NCI-H526 (cell line): ENCODE data around the gene AGBL4.

Experiments
- DNase-seq, 2 experiments: peaks; one replicate each; lab custom pipeline; 2025; lab: John Stamatoyannopoulos, UW

The AGBL4 gene

DNA sequence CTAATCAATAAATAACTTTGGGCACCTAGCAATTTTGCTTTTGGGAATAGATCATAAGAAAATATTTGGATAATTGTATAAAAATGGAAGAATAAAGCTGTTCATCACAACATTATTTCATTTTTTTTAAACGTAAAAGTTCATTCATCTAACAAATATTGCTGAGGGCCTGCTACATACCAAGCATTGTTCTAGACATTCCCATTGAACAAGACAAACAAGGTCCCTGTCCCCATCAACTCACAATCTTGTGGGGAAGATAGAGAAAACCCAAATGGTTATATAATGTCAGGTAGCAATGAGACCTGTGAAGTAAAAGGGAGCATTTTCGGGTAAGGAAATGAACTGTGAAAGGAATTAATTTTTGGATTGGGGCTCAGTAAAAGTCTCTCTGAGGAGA is 1193.0 kb downstream of the AGBL4 start:
- DNase-seq: no peak

DNA sequence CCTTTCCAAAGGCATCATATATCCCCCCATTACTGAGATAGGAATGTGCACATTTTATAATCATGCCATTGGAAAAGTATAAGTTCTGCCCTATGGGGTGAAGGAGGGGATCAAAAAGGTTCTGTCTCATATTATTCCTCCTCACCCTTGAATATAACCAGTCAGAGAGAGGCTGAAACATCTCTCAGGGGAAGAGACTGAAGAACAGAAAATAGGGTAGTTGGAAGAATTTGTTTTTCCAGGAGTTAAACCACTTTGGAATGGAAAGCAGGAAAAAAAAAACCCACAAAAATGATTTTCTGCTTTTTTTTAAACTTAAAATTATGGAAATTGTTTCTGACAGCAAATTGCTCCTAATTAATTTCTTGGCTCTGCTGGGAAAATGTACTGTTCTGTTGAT is 1194.3 kb downstream of the AGBL4 start:
- DNase-seq: no peak

DNA sequence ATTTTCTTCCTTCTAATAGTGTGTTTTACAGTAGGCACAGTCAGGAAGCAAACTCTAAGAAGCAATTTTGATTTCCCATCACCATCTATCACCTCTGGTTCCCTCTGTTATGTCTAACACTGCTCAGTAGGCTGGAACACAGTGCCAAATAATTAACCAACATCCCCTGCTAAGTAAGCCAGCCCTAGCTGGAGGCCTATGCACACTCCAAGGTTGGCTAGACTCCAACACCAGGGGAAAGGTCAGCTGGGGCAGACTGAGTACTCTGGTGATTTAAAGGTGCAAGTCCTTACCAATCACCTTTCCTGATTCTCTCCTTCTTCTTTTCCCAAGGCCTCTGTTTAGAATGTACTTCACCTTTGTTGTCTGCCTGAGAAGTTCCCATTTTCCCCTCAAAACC is 1200.6 kb downstream of the AGBL4 start:
- no peak for DNase-seq

DNA sequence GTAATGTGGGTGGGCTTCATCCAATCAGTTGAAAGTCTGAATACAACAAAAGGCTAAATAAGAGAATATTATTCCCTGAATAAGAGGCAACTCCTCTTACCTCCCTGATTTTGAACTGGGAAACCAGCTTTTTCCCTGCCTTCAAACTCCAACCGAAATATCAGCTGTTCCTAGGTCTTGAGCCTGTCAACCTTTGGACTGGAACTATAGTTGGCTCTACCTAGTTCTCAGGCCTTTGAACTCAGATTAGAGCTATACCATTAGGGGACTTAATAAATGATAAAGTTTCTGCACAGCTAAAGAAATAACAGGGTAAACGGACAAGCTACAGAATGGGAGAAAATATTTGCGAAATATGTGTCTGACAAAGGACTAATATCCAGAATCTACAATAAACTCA is 1203.3 kb downstream of the AGBL4 start:
- DNase-seq: no peak

DNA sequence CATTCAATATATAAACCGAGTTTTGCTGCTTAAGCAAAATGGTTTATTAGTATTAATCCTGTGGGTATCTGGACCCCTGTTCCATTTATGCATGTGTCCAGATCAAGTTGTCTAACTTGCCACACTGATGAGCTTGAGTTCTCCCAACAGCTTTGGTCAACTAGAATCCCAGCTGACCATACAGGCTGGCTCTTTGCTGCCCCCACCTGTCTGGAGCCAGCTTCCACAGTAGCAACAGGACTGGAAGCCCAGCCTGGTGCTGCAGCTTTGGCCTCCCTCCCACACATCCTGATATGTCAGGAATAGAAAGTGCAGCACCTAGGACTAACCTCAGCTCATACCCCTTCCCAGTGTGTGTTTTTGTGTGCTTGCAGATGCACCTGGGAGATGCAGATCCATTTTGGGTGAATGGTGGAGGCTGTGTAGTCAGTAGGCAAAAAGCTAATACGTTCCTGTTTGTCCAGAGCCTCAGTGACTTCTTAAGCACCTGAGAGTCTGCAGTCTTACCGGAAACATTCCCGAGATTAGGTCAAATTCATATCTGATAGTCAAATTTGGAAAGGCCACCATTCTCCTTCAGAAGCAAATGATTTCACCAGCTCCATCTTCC is 1206.1 kb downstream of the AGBL4 start:
- DNase-seq: peak in 1 of 2 experiments; percentile 73

DNA sequence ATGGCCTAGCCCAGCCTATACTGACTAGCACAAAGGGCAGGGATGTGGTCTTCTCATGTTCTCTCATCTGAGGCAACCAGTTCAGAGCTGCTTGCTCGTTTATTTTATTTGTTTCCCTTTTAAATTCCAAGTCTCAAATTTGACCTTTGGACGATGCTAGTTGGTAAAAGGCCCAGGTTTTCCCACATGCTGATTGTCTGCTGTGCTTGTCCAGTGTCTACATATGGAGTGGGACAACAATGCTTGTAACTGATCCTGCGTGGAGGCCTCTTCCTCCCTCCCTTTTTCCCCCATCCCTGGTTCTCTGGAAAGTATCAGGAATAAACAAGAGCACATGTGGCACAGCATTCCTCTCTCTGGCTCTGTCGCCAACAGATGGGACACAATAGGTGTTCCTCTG is 1213.0 kb downstream of the AGBL4 start:
- DNase-seq: no peak

DNA sequence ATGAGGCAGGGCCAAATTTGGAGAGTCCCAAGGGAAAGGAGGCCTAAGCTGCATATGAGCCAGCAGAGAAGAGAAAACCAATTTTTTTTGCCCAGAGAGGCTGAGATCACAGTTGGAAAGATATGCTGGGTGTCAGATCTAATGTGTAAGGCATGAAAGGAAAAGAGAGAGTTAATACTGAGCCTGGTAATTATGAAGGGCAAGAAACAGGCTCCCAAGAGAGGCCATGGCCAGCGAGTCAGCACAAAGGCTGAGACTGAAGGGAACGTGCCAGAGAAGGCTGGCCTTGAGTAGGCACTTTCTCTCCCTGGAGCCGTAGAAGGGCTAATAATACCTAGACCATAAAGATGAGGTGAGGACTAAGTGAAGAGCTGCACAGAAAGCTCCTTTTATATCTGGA is 1215.3 kb downstream of the AGBL4 start:
- no peak for DNase-seq

DNA sequence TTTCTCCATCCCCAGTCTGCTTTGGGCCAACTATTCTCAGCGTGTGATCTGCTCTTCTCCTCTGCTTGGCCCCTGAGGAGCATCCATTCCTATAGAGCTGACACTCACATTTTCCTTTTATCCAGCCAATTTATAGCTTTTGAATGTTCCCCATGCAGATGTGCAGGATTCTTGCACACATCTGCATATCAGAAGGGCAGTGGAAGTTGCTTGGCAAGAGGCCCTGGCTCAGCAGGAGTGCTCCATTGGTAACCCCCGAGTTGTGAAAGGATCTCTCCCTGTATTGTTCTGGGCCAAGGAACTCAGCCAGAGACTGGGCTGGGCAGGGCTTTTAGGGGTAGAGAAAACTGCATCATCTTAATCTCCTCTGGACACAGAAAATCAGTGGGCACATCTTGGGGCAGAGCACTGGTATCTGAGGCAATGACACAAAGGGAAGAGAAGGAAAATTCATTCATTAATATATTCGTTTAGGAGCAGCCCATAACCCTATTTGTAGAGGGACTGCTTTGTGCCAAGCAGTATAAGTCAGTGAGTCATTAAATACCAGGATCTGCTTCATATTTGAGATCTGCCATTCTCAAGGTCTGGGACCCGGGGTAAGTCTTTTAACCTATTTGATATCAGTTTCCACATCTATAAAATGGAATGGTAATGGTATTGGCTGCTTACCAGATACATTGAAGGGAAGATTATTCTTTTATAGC is 1216.0 kb downstream of the AGBL4 start:
- DNase-seq: no peak

DNA sequence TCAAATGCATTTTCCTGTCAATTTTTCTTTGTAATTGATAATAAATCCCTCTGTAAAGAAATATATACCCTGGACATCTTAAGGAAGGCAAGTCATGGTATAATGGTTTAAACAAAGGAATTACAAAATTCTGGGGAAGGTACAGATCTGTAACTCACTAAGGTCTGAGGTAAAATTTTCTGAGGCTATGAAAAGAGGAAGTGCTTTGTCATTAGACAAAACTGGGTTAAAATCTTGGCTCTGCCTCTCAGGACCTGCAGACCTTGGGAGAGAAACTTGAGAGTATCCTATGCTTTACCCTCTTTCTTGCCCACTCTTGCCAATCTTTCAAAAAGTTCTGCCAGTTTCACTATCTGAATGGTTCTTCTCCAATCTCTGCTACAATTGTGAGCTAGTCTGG is 1220.3 kb downstream of the AGBL4 start:
- no peak for DNase-seq

DNA sequence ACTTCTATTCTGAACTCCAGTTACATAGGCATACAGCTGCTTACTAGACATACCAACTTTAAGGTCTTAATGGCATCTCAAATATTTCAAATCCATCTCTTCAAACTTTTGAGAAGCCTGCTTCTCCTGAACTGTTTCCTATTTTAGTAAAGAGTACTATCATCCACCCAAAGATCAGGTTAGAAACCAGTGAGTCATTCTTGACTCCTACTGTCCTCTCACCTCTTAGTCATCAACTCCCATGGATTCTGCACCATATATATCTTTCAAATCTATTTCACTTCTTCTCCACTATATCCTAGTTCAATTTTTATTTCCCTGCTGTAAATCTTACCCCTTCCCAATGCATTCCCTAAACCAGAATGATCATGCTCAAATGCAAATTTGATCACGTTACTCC is 1228.9 kb downstream of the AGBL4 start:
- no peak for DNase-seq

DNA sequence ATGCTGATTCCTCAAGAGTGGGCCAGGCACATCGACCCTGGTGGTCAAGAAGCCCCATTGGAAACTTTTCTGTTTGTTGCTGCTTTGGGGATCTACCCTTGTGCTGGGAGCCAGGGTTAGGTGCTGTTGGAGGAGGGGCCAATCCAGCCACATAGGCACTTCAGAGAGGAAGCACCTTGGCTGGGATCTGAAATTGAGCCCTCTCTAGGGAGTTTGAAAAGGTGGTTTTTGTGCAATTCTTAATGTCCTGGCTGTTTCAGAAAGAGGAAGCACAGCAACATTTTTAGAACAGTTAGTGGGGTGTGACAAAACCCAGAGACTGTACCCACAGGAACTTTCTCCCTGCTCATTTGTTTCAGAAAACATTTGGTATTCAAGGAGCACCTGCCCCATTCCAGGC is 1229.9 kb downstream of the AGBL4 start:
- DNase-seq: no peak

DNA sequence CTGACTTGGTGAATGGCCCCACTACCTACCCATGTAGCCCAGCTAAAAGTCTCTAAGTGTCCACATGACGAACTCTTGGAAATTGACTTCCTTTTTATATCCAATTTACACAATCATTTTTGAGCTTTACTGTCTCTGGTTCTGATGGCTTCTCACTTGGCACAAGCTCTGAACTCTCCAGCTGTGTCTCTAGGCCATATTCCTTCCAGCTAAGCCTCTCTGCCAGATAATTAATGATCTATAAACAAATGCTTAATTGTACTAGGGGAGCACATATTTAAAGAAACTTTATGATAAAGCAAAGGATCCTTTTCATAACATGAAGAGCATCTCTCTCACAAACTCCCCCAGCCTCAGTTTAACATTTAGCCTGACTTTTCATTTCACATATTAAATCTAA is 1230.8 kb downstream of the AGBL4 start:
- DNase-seq: no peak

DNA sequence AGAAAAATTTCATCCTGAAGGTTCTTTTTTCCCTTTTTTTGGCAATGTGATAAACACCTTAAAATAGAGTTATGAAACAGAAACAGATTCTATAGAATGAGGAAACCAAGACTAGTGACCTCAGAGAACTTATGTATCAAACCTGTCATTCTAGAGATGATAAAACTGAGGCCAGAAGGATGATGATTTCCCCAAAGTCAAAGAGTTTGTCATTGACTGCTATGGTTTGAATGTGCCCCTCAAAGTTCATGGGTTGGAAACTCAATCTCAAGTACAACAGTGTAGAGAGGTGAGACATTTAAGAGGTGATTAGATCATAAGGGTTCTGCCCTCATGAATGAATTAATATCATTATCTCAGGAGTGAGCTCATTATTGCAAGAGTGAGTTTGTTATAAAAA is 1233.4 kb downstream of the AGBL4 start:
- DNase-seq: no peak

DNA sequence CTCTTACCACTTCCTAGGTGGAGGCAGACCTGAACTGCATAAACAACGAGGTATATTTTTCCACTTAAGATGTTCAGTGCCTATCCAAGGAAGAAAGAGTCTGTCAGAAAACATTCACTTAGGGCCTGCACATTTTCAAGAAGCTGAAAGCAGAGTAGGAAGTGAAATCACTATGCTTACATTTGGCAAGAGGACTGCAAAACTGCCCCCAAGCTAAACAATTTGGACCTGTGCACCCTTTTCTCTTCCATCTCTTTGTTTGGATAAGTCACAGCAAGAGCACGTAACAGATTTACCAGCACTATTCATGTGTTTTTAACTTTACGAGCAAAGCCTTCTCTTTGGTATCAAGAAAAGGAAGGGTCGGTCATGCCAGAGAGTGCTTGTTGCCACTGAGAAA is 1233.9 kb downstream of the AGBL4 start:
- DNase-seq: no peak

DNA sequence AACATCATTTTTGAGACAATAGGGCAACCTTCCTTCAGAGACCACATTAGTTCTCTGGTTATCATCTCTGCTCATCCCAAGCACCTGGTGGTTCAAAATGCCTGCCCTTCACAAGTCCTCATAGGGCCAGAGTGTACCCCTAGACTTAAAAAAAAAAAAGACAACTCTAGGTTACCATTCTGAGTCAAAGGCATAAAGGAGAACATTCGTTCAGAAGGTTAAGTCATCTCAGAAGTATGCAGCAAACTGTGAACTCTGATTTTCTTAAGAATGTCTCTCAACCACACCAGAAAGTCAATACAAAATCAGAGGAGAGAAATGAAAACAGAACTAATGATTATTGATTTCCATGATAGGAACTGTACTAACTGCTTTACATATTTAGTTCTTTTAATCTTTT is 1237.9 kb downstream of the AGBL4 start:
- DNase-seq: no peak

DNA sequence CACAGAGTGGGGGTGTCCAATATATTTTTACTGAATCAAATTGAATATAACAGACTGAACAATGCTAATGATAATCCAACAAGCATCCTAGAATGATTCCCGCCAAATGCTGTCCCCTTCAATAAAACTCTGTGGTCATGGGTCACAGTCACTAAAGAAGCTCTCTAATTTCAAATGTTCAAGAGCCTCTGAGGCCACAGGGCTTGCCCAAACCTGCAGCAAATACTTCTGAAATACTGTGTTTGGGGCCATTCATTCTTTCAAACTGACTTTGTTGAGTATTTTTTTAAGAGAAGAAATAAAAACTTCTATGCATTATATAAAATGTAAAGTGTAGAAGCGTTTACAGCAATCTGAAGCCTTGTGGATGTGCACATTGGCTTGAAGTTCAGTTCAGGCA is 1239.5 kb downstream of the AGBL4 start:
- no peak for DNase-seq

DNA sequence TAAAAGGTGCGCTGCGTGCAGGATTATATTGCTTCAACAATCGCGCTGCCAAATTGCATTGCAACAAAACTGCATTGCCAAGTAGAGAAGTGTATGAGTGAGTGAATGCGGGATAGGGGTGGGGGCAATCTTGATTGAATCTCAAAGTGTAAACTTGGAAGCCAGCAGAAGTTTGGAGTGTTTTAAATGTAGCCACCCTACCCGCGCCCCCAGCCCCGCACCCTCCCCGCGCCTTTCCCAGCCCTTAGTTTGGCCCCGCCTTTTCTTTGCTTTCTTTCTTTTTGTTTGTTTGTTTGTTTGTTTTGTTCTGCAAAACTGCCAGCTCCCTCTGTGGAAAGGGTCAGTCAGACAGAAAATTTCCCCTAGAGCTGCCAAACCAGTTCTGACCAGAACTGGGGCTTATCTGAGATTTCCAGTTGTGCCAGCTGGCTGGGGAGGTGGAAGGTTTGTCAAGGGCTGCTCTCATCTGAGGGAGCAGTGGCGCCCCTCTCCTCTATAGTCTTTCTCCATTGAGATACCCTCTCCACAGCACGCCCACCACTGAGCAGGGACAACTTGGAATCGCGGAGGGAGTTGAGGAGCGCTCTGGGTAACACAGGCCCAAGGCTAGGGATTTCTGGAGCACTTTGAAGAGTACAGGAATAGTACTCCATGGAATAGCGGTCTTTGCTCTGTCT is 1246.4 kb downstream of the AGBL4 start:
- DNase-seq: peak in 1 of 2 experiments; percentile 9

DNA sequence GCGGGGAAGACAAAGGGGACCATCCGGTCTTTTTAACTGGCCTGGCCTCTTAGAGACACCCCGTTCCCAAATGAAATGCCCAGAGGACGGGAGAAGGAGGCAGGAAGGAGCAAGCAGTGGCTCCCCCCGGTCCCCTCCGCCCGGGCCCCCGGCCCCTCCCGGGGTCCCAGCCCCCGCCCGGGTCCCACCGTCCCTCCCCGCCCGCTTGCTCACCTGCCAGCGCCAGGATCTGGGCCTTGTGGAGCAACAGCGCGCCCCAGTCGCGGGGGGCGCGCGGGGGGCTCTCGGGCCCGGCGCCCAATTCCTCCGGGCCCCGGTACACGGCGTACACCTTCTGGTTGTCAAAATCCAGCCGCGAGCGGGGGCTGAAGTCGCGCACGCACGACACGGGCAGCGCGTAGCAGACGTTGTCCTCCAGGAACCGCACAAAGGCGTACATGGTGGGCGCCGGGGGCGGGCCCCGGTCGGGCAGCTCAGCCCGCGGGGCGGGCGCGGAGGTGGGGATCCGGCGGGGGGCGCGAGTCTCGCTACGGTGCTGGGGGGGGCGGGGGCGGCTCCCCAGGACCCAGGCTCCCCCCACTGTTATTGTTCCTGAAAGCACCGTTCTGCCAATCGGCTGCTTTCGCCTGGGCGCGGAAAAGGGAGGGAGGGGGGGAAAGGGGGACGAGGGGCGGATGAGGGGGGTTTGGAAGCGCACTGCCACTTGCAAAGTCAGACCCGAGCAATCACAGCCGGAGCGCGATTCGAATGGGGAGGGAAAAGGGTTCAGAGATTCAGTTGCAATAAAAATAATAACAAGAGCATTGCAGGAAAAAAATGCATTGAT is 1247.1 kb downstream of the AGBL4 start, which contains the start of gene BEND5:
Gene BEND5, minus strand, starts transcription at position 499 of the 826 bp plus-strand sequence. Its CDS starts 60 bp downstream, at position 439.
- DNase-seq: peak; percentile 38 to 78

DNA sequence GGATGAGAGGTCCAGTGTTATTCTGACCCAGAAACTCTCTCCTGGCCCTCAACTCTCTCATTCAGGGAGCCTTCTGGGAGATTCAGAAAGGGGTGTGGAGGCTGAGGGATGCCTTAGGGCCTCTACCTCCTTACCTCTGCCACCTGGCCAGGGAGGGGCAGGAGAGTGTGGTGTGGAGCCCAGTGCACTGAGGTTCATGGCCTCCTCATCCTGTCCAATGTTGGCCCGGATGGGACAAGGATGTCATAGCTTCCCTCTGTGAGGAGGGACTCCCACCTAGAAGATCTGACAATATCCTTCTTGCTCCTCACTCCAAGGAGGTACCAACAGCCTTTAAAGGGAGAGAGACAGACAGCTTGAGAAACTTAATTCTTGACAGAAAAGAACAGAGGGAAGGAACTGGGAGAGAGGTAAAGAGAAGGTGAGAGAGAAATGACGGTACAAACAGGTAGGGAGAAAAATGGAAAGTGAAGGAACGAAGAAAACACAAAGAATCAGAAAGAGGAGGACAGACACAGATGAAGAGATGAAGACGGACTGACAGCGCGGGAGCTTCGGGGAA is 1247.8 kb downstream of the AGBL4 start:
- DNase-seq: peak in 1 of 2 experiments; percentile 22

DNA sequence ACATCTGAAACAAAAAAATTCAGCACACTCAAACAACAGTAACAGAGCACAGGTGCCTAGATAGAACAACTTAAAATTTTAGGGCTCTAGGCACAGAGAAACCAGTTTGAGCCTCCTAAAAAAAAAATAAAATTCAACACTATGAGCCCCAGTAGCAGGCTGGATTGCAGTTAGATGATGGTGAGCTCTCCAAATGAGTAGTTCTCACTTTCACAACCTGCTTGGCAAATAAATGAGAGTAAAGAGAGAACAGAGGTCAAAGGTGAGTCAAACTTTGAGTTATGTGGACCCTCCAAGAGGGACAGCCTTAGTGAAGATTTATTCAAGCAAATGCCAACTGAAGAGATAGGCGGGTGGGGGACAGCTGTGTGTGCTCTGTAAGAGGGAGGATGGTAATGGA is 1250.6 kb downstream of the AGBL4 start:
- no peak for DNase-seq

DNA sequence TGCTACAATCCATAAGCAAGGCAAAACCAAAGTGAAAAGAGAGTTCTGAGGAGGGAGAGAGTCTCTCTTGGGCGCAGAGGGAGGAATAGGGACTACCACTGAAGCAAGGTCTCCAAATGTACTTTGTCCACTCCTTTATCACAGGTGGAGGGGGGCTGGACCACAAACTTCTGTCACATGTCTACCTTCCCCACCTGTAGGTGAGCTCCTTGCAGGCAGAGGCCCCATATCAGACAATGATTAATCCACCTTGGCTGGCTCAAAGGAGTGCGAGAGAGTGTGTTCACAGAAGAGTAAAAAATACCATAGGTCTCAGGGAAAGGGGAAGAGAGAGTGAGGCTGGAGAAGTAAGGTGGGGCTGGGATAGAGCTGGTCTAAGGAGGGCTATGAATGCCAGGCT is 1251.5 kb downstream of the AGBL4 start:
- DNase-seq: no peak

DNA sequence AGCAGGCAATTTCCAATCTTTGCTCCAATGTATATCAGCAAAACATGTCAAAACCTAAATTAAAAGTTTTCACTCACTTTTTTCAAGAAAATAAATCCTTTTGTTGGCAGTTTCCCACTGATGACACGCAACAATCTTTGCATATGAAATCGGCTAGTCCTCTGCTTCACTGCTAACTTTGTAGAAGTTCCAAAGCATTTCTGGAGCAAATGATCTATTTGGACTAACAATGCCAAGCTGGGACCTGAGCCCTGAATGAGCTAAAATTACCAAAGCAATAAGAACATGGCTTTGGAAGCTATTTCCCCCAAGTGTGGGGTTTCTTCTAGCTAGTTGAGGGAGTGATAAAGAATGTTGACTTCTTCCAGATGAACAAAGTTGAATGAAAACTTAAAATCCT is 1252.2 kb downstream of the AGBL4 start:
- DNase-seq: no peak
